Uterus (tissue), 2 donors: ENCODE data around the gene DYRK3.

Experiments used
- CTCF ChIP-seq, 4 experiments: fragments of 200-600 bp in 2 of 4; fragments of 450-650 bp in 2 of 4; sonication (generic) in 2 of 4; IDR thresholded peaks; one replicate each; pipeline ENCODE4 v1.5.1; 2016 to 2019; ENCODE audit warnings: antibody characterized with exemption in 4 of 4, mild to moderate bottlenecking in 2 of 4, moderate library complexity in 1 of 4
- POLR2A ChIP-seq, 2 donors: fragments of 450-650 bp; IDR thresholded peaks; one replicate each; pipeline ENCODE4 v1.6.1; 2016; ENCODE audit warnings: antibody characterized with exemption in 2 of 2, mild to moderate bottlenecking in 1 of 2, moderate library complexity in 1 of 2

DNA sequence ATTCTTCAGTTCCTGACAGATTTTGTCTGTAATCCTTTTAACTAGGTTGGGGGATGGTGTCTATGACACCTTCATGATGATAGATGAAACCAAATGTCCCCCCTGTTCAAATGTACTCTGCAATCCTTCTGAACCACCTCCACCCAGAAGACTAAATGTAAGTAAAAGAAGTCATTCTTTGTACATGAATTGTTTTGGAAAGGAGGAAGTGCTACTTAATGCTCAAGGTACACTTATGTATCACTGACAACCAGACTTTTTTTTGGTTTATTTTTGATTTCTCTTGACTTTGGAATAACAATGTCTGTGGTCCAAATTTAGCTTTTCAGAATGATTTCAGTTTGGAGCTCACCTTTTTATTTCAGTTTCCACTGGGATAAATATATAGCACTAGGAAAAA is 2.3 kb downstream of the DYRK3 start:
- TF ChIP-seq CTCF (IDR thresholded peaks at IDR 0.05) (no peak), POLR2A (IDR thresholded peaks at IDR 0.05) (no peak)
